Neural cell (in vitro differentiated cells): ENCODE data around the gene TMEM131L.

ENCODE experiments used
- CTCF ChIP-seq: fragments of 450-650 bp; IDR thresholded peaks from 2 replicates; pipeline ENCODE4 v1.5.1; 2014; ENCODE audit warnings: antibody characterized with exemption, mild to moderate bottlenecking, moderate library complexity; ENCODE audit not compliant: poor library complexity, severe bottlenecking
- EP300 ChIP-seq: fragments of 450-650 bp; conservative IDR thresholded peaks from 2 replicates; pipeline ENCODE4 v1.6.1; 2014; ENCODE audit warnings: antibody characterized with exemption, mild to moderate bottlenecking, moderate library complexity; ENCODE audit not compliant: poor library complexity, severe bottlenecking
- EZH2 ChIP-seq: fragments of 200-600, 300-800 bp; shearing (Covaris generic), sonication (generic); IDR thresholded peaks from 2 replicates; pipeline ENCODE4 v1.6.1; 2014; ENCODE audit warnings: antibody characterized with exemption, low read length, borderline replicate concordance, mild to moderate bottlenecking; ENCODE audit not compliant: insufficient read depth, poor library complexity, severe bottlenecking
- RAD21 ChIP-seq: fragments of 450-650 bp; conservative IDR thresholded peaks from 2 replicates; pipeline ENCODE4 v1.6.1; 2014; ENCODE audit warnings: antibody characterized with exemption, mild to moderate bottlenecking, moderate library complexity
- SMC3 ChIP-seq: fragments of 450-650 bp; conservative IDR thresholded peaks from 2 replicates; pipeline ENCODE4 v1.6.1; 2014; ENCODE audit warnings: antibody characterized with exemption, mild to moderate bottlenecking, moderate library complexity; ENCODE audit not compliant: poor library complexity
- TAF1 ChIP-seq: IDR thresholded peaks from 2 replicates; pipeline ENCODE4 v1.6.1; 2012; ENCODE audit warnings: low read depth

GRCh38 chr4:153647975-153648374 lies 181.8 kb downstream of the TMEM131L start:
- TF ChIP-seq CTCF, result no peak
- no peak for TF ChIP-seq RAD21
- TF ChIP-seq TAF1, result no peak
- TF ChIP-seq EZH2, result no peak
- no peak for TF ChIP-seq EP300
- TF ChIP-seq SMC3, result no peak
